Measurements from ENCODE around the gene SPTA1. TPM values are rescaled to one million over a fixed set of nuclear protein-coding genes. Genes with fewer than 3 reads are reported as not detected.
"Not testable (repeated sequence)": the region's sequence is repeated elsewhere in the genome, so short reads cannot be mapped to it uniquely, and the experiment has no call there.

Gene SPTA1
- polyA plus RNA-seq, 2 donors = 0.04 TPM; not detected in 1

GRCh38 chr1:158717344-158717743, 30.8 kb upstream of the SPTA1 start:
- no peaks in the 10 kb centered on the region for H3K9me3 ChIP-seq (ENCODE audit: control insufficient read depth in 2 of 2, insufficient read depth in 1 of 2, low read depth in 1 of 2, low read length in 1 of 2)
- no peaks in the 10 kb centered on the region for H3K36me3 ChIP-seq (ENCODE audit: control insufficient read depth in 2 of 2, insufficient read depth in 2 of 2, low read length in 1 of 2)
- no peak overlapping the region for H3K27ac ChIP-seq (ENCODE audit: low read depth in 2 of 2, low read length in 1 of 2)
- 77 to 85% methylated on average over 6 of the region's 6 CpGs for WGBS, 2 donors
- H3K4me1 ChIP-seq (ENCODE audit: control insufficient read depth in 2 of 2, insufficient read depth in 2 of 2, low read length in 1 of 2) = no peaks in the 10 kb centered on the region
- no peak overlapping the region for H3K4me3 ChIP-seq (ENCODE audit: low read depth in 1 of 2, low read length in 2 of 2)
- no peaks in the 10 kb centered on the region for H3K27me3 ChIP-seq (ENCODE audit: control insufficient read depth in 1 of 2, insufficient read depth in 2 of 2, low read length in 2 of 2)

DNA sequence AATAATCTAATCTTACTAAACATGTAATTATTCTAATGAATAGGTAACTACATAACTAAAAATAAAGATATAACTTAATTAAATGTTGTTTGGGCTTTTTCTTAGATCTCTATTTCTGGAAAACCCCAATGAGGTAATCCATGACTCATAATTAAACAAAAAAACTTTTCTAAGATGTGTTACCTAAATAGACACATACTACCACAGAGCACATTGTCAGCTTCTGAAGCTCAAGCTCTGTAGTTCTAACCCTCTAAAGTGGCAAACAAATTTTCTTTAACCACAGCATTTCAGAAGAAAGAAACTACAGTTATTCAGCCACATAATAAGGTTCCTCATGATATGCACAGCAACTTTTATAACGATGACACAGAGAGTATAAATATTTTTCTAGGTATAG, 29.8 kb upstream of the SPTA1 start:
- 66 to 70% methylated on average over 1 of the region's 1 CpG for WGBS, 2 donors
- H3K27ac ChIP-seq (ENCODE audit: low read depth in 2 of 2, low read length in 1 of 2) = no peak overlapping the region
- no peaks in the 10 kb centered on the region for H3K9me3 ChIP-seq (ENCODE audit: control insufficient read depth in 2 of 2, insufficient read depth in 1 of 2, low read depth in 1 of 2, low read length in 1 of 2)
- no peaks in the 10 kb centered on the region for H3K27me3 ChIP-seq (ENCODE audit: control insufficient read depth in 1 of 2, insufficient read depth in 2 of 2, low read length in 2 of 2)
- no peaks in the 10 kb centered on the region for H3K4me1 ChIP-seq (ENCODE audit: control insufficient read depth in 2 of 2, insufficient read depth in 2 of 2, low read length in 1 of 2)
- H3K4me3 ChIP-seq (ENCODE audit: low read depth in 1 of 2, low read length in 2 of 2) = no peak overlapping the region
- no peaks in the 10 kb centered on the region for H3K36me3 ChIP-seq (ENCODE audit: control insufficient read depth in 2 of 2, insufficient read depth in 2 of 2, low read length in 1 of 2)

GRCh38 chr1:158714754-158715153, 28.2 kb upstream of the SPTA1 start:
- no peak overlapping the region for H3K27ac ChIP-seq (ENCODE audit: low read depth in 2 of 2, low read length in 1 of 2)
- no peak overlapping the region for H3K4me3 ChIP-seq (ENCODE audit: low read depth in 1 of 2, low read length in 2 of 2)
- no peaks in the 10 kb centered on the region for H3K36me3 ChIP-seq (ENCODE audit: control insufficient read depth in 2 of 2, insufficient read depth in 2 of 2, low read length in 1 of 2)
- H3K4me1 ChIP-seq (ENCODE audit: control insufficient read depth in 2 of 2, insufficient read depth in 2 of 2, low read length in 1 of 2) = no peaks in the 10 kb centered on the region
- H3K9me3 ChIP-seq (ENCODE audit: control insufficient read depth in 2 of 2, insufficient read depth in 1 of 2, low read depth in 1 of 2, low read length in 1 of 2) = no peaks in the 10 kb centered on the region
- H3K27me3 ChIP-seq (ENCODE audit: control insufficient read depth in 1 of 2, insufficient read depth in 2 of 2, low read length in 2 of 2) = no peaks in the 10 kb centered on the region
- 20 to 29% methylated on average over 1 of the region's 1 CpG for WGBS, 2 donors

- H3K27ac ChIP-seq (ENCODE audit: low read depth in 2 of 2, low read length in 1 of 2) = no peak overlapping the region
- no peaks in the 10 kb centered on the region for H3K36me3 ChIP-seq (ENCODE audit: control insufficient read depth in 2 of 2, insufficient read depth in 2 of 2, low read length in 1 of 2)
- H3K4me3 ChIP-seq (ENCODE audit: low read depth in 1 of 2, low read length in 2 of 2) = no peak overlapping the region
- H3K9me3 ChIP-seq (ENCODE audit: control insufficient read depth in 2 of 2, insufficient read depth in 1 of 2, low read depth in 1 of 2, low read length in 1 of 2) = no peaks in the 10 kb centered on the region
- no peaks in the 10 kb centered on the region for H3K27me3 ChIP-seq (ENCODE audit: control insufficient read depth in 1 of 2, insufficient read depth in 2 of 2, low read length in 2 of 2)
- WGBS, 2 donors = 57 to 67% methylated on average over 4 of the region's 4 CpGs
- H3K4me1 ChIP-seq (ENCODE audit: control insufficient read depth in 2 of 2, insufficient read depth in 2 of 2, low read length in 1 of 2) = no peaks in the 10 kb centered on the region
Measured at GRCh38 chr1:158711098-158711497, 24.6 kb upstream of the SPTA1 start.

DNA sequence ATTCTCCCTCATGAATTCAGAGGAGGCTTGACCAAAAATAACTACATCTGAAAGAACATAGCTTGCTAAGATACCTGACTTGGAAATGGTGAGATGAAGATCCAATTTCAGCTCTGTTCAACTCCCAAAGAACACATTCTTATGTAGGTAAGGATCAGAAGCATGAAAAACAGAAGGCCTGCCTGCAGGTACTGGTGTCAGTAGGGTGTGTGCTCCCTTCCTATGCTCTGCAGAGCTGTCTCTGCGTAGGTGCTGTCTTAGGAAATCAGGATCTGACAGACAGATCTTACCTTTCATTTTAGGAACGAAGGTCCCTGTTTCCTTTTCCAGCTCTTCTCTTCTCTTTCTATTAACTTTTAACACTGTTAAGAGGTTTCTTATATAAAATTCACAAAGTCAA, 19.6 kb upstream of the SPTA1 start:
- WGBS, 2 donors = 64 to 75% methylated on average over 2 of the region's 2 CpGs
- Histone ChIP-seq H3K27me3 (ENCODE audit: control insufficient read depth in 1 of 2, insufficient read depth in 2 of 2, low read length in 2 of 2) (no peaks in the 10 kb centered on the region), H3K36me3 (ENCODE audit: control insufficient read depth in 2 of 2, insufficient read depth in 2 of 2, low read length in 1 of 2) (no peaks in the 10 kb centered on the region), H3K27ac (ENCODE audit: low read depth in 2 of 2, low read length in 1 of 2) (no peak overlapping the region), H3K4me3 (ENCODE audit: low read depth in 1 of 2, low read length in 2 of 2) (no peak overlapping the region), H3K4me1 (ENCODE audit: control insufficient read depth in 2 of 2, insufficient read depth in 2 of 2, low read length in 1 of 2) (no peaks in the 10 kb centered on the region), H3K9me3 (ENCODE audit: control insufficient read depth in 2 of 2, insufficient read depth in 1 of 2, low read depth in 1 of 2, low read length in 1 of 2) (no peaks in the 10 kb centered on the region)

- WGBS, 2 donors = 80 to 81% methylated on average over 4 of the region's 4 CpGs
- no peak within 1 kb of the TSS for H3K4me3 ChIP-seq (ENCODE audit: low read depth in 1 of 2, low read length in 2 of 2)
Measured at GRCh38 chr1:158700552-158700951, 14.0 kb upstream of the SPTA1 start, which contains the start of gene OR6K2. TSS of gene OR6K2 (minus strand) at chr1:158700652. CDS start at chr1:158700652, 0 bp downstream.

GRCh38 chr1:158694596-158694995, 8.1 kb upstream of the SPTA1 start:
- Histone ChIP-seq H3K4me1 (ENCODE audit: control insufficient read depth in 2 of 2, insufficient read depth in 2 of 2, low read length in 1 of 2) (no peaks in the 10 kb centered on the region), H3K36me3 (ENCODE audit: control insufficient read depth in 2 of 2, insufficient read depth in 2 of 2, low read length in 1 of 2) (no peaks in the 10 kb centered on the region), H3K4me3 (ENCODE audit: low read depth in 1 of 2, low read length in 2 of 2) (no peak overlapping the region), H3K27ac (ENCODE audit: low read depth in 2 of 2, low read length in 1 of 2) (no peak overlapping the region), H3K9me3 (ENCODE audit: control insufficient read depth in 2 of 2, insufficient read depth in 1 of 2, low read depth in 1 of 2, low read length in 1 of 2) (no peaks in the 10 kb centered on the region), H3K27me3 (ENCODE audit: control insufficient read depth in 1 of 2, insufficient read depth in 2 of 2, low read length in 2 of 2) (no peaks in the 10 kb centered on the region)
- WGBS, 2 donors = 73 to 81% methylated on average over 2 of the region's 2 CpGs

More at GRCh38 chr1:158700552-158700951, 14.0 kb upstream of the SPTA1 start, which contains the start of gene OR6K2:
- Histone ChIP-seq H3K9me3 (ENCODE audit: control insufficient read depth in 2 of 2, insufficient read depth in 1 of 2, low read depth in 1 of 2, low read length in 1 of 2) (no peaks in the 10 kb centered on the region), H3K27ac (ENCODE audit: low read depth in 2 of 2, low read length in 1 of 2) (no peak within 1 kb of the TSS), H3K27me3 (ENCODE audit: control insufficient read depth in 1 of 2, insufficient read depth in 2 of 2, low read length in 2 of 2) (no peaks in the 10 kb centered on the region), H3K4me1 (ENCODE audit: control insufficient read depth in 2 of 2, insufficient read depth in 2 of 2, low read length in 1 of 2) (no peaks in the 10 kb centered on the region), H3K36me3 (ENCODE audit: control insufficient read depth in 2 of 2, insufficient read depth in 2 of 2, low read length in 1 of 2) (no peaks in the 10 kb centered on the region)

DNA sequence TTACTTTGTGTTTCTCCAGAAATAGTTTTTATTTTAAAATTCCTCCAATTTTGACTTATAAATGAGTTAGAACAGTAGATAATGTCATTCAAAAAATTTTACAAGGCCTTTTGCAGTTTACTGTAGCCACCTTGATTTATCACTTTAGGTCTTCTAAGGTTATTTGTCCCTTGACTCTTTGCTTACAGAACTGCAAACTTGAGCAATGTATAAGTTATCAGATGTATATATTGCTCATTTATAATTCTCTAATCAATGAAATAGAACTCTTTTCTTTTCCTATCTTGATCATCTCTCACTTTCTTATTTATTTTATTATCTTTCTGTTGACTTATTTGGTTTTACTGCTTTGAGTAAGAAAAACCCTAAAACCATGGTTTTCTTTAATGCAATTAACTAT, 5.8 kb upstream of the SPTA1 start:
- Histone ChIP-seq H3K9me3 (ENCODE audit: control insufficient read depth in 2 of 2, insufficient read depth in 1 of 2, low read depth in 1 of 2, low read length in 1 of 2) (no peaks in the 10 kb centered on the region), H3K27ac (ENCODE audit: low read depth in 2 of 2, low read length in 1 of 2) (no peak overlapping the region), H3K27me3 (ENCODE audit: control insufficient read depth in 1 of 2, insufficient read depth in 2 of 2, low read length in 2 of 2) (no peaks in the 10 kb centered on the region), H3K4me1 (ENCODE audit: control insufficient read depth in 2 of 2, insufficient read depth in 2 of 2, low read length in 1 of 2) (no peaks in the 10 kb centered on the region), H3K4me3 (ENCODE audit: low read depth in 1 of 2, low read length in 2 of 2) (no peak overlapping the region), H3K36me3 (ENCODE audit: control insufficient read depth in 2 of 2, insufficient read depth in 2 of 2, low read length in 1 of 2) (no peaks in the 10 kb centered on the region)

- H3K27ac ChIP-seq (ENCODE audit: low read depth in 2 of 2, low read length in 1 of 2) = no peak overlapping the region
- no peaks in the 10 kb centered on the region for H3K36me3 ChIP-seq (ENCODE audit: control insufficient read depth in 2 of 2, insufficient read depth in 2 of 2, low read length in 1 of 2)
- H3K27me3 ChIP-seq (ENCODE audit: control insufficient read depth in 1 of 2, insufficient read depth in 2 of 2, low read length in 2 of 2) = no peaks in the 10 kb centered on the region
- H3K4me3 ChIP-seq (ENCODE audit: low read depth in 1 of 2, low read length in 2 of 2) = no peak overlapping the region
- no peaks in the 10 kb centered on the region for H3K4me1 ChIP-seq (ENCODE audit: control insufficient read depth in 2 of 2, insufficient read depth in 2 of 2, low read length in 1 of 2)
- no peaks in the 10 kb centered on the region for H3K9me3 ChIP-seq (ENCODE audit: control insufficient read depth in 2 of 2, insufficient read depth in 1 of 2, low read depth in 1 of 2, low read length in 1 of 2)
Measured at GRCh38 chr1:158691907-158692306, 5.4 kb upstream of the SPTA1 start.

GRCh38 chr1:158691149-158691548, 4.6 kb upstream of the SPTA1 start:
- not testable (repeated sequence) for H3K27ac ChIP-seq (ENCODE audit: low read depth in 2 of 2, low read length in 1 of 2); H3K9me3 ChIP-seq (ENCODE audit: control insufficient read depth in 2 of 2, insufficient read depth in 1 of 2, low read depth in 1 of 2, low read length in 1 of 2); H3K4me3 ChIP-seq (ENCODE audit: low read depth in 1 of 2, low read length in 2 of 2); H3K4me1 ChIP-seq (ENCODE audit: control insufficient read depth in 2 of 2, insufficient read depth in 2 of 2, low read length in 1 of 2); H3K27me3 ChIP-seq (ENCODE audit: control insufficient read depth in 1 of 2, insufficient read depth in 2 of 2, low read length in 2 of 2); H3K36me3 ChIP-seq (ENCODE audit: control insufficient read depth in 2 of 2, insufficient read depth in 2 of 2, low read length in 1 of 2)
- WGBS, 2 donors = 28 to 51% methylated on average over 1 of the region's 1 CpG
